Uterus (tissue), 4 donors: ENCODE results near the gene CDK4. TPM values are rescaled to one million over a fixed set of nuclear protein-coding genes. Genes with fewer than 3 reads are reported as not detected.
"Not testable (repeated sequence)": the region's sequence is repeated elsewhere in the genome, so short reads cannot be mapped to it uniquely, and the experiment has no call there.

Source experiments
- DNase-seq, 2 donors: peaks; one replicate each; pipeline ENCODE4 v3.0.0-alpha.2; 2019 to 2020
- H3K27ac ChIP-seq, 2 donors: fragments of 200-600 bp; sonication (generic); 1 replicate in 1 of 2; 2 replicates in 1 of 2; pipeline ENCODE4 v1.5.1; 2016 to 2018
- H3K27me3 ChIP-seq, 2 donors: fragments of 200-600 bp; sonication (generic); one replicate each; pipeline ENCODE4 v1.5.1; 2018 to 2019; ENCODE audit warnings: control low read depth in 1 of 2
- H3K36me3 ChIP-seq, 2 donors: fragments of 200-600 bp; sonication (generic); one replicate each; pipeline ENCODE4 v1.5.1; 2019; ENCODE audit warnings: control low read depth in 1 of 2
- H3K4me1 ChIP-seq, 2 donors: fragments of 200-600 bp; sonication (generic); one replicate each; pipeline ENCODE4 v1.5.1; 2018 to 2019; ENCODE audit warnings: control low read depth in 1 of 2
- H3K4me3 ChIP-seq, 2 donors: fragments of 200-600 bp; sonication (generic); 1 replicate in 1 of 2; 2 replicates in 1 of 2; pipeline ENCODE4 v1.5.1; 2018 to 2019; ENCODE audit warnings: mild to moderate bottlenecking in 1 of 2
- H3K9me3 ChIP-seq, 2 donors: fragments of 200-600 bp; sonication (generic); one replicate each; pipeline ENCODE4 v1.5.1; 2019; ENCODE audit warnings: control low read depth in 1 of 2
- CTCF ChIP-seq, 4 experiments: fragments of 200-600 bp in 2 of 4; fragments of 450-650 bp in 2 of 4; sonication (generic) in 2 of 4; IDR thresholded peaks; one replicate each; pipeline ENCODE4 v1.5.1; 2016 to 2019; ENCODE audit warnings: antibody characterized with exemption in 4 of 4, mild to moderate bottlenecking in 2 of 4, moderate library complexity in 1 of 4
- POLR2A ChIP-seq, 2 donors: fragments of 450-650 bp; IDR thresholded peaks; one replicate each; pipeline ENCODE4 v1.6.1; 2016; ENCODE audit warnings: antibody characterized with exemption in 2 of 2, mild to moderate bottlenecking in 1 of 2, moderate library complexity in 1 of 2
- intact Hi-C: fragments of 100-400 bp; cut with DNase I; formaldehyde crosslinking; loops from one replicate; pipeline ENCODE4 v1.15.1; 2023; ENCODE audit warnings: low total_unique reads
- total RNA-seq, 4 donors: library from RNA; depleted of rRNA in 3 of 4; stranded (reverse); fragments of >200 nt in 3 of 4; gene quantifications; one replicate each; pipeline versions ENCODE4 v1.1.0 to v1.2.4, GENCODE V29; 2014 to 2023
- donor health status: DM: yes; HTN: yes; CAD: no.

Gene CDK4
- total RNA-seq, 4 donors from 2014 or later: 60.0 to 190 (median 110) TPM

GRCh38 chr12:57716305-57716704, 35.8 kb downstream of the CDK4 start:
- Histone ChIP-seq H3K27ac (no peak overlapping the region), H3K9me3 (no peaks in the 10 kb centered on the region), H3K36me3 (no peaks in the 10 kb centered on the region), H3K4me1 (no peaks in the 10 kb centered on the region), H3K27me3 (no peaks in the 10 kb centered on the region), H3K4me3 (no peak overlapping the region)
- intact Hi-C loops: no loop called here
- DNase-seq: no peak
- no peak for TF ChIP-seq POLR2A (IDR thresholded peaks at IDR 0.05)
- no peak for TF ChIP-seq CTCF (IDR thresholded peaks at IDR 0.05)

GRCh38 chr12:57715786-57716185, 36.3 kb downstream of the CDK4 start:
- TF ChIP-seq POLR2A (IDR thresholded peaks at IDR 0.05): no peak
- TF ChIP-seq CTCF (IDR thresholded peaks at IDR 0.05): no peak
- Histone ChIP-seq H3K27ac (no peak overlapping the region), H3K9me3 (no peaks in the 10 kb centered on the region), H3K27me3 (no peaks in the 10 kb centered on the region), H3K36me3 (no peaks in the 10 kb centered on the region), H3K4me1 (no peaks in the 10 kb centered on the region), H3K4me3 (no peak overlapping the region)
- intact Hi-C loops: no loop called here
- DNase-seq: no peak

GRCh38 chr12:57715036-57715748, 36.9 kb downstream of the CDK4 start:
- H3K4me1 ChIP-seq, H3K27ac ChIP-seq, H3K4me3 ChIP-seq, intact Hi-C loops, H3K9me3 ChIP-seq, H3K27me3 ChIP-seq, H3K36me3 ChIP-seq, DNase-seq: not testable (repeated sequence)

GRCh38 chr12:57713209-57713608, 38.9 kb downstream of the CDK4 start:
- TF ChIP-seq POLR2A (IDR thresholded peaks at IDR 0.05) (no peak), CTCF (IDR thresholded peaks at IDR 0.05) (no peak)
- no peak for DNase-seq
- Histone ChIP-seq H3K9me3 (no peaks in the 10 kb centered on the region), H3K4me3 (no peak overlapping the region), H3K36me3 (no peaks in the 10 kb centered on the region), H3K4me1 (no peaks in the 10 kb centered on the region), H3K27me3 (no peaks in the 10 kb centered on the region), H3K27ac (no peak overlapping the region)
- intact Hi-C loops: no loop called here

- Histone ChIP-seq H3K9me3 (no peaks in the 10 kb centered on the region), H3K36me3 (no peaks in the 10 kb centered on the region), H3K4me3 (no peak overlapping the region), H3K27ac (no peak overlapping the region), H3K4me1 (no peaks in the 10 kb centered on the region), H3K27me3 (no peaks in the 10 kb centered on the region)
- intact Hi-C loops: no loop called here
- no peak for DNase-seq
- TF ChIP-seq CTCF (IDR thresholded peaks at IDR 0.05): no peak
Measured at GRCh38 chr12:57712701-57713100, 39.4 kb downstream of the CDK4 start.

- Histone ChIP-seq H3K4me3 (no peak overlapping the region), H3K9me3 (peaks cover 0 to 8% of the 10 kb centered on the region in 2 donors), H3K4me1 (no peaks in the 10 kb centered on the region), H3K36me3 (no peaks in the 10 kb centered on the region), H3K27ac (no peak overlapping the region), H3K27me3 (no peaks in the 10 kb centered on the region)
- TF ChIP-seq POLR2A (IDR thresholded peaks at IDR 0.05): no peak
- TF ChIP-seq CTCF (IDR thresholded peaks at IDR 0.05): no peak
- DNase-seq: no peak
- intact Hi-C loops: no loop called here
Measured at GRCh38 chr12:57708296-57708695, 43.8 kb downstream of the CDK4 start.
